NCI-H2171 (cell line): ENCODE measurements around the gene SOX8.
"Not testable (repeated sequence)": the region's sequence is repeated elsewhere in the genome, so short reads cannot be mapped to it uniquely, and the experiment has no call there.

Source experiments
- DNase-seq: peaks from one replicate; lab custom pipeline; 2025; lab: John Stamatoyannopoulos, UW

SOX8 gene

GRCh38 chr16:1008085-1008484, 26.5 kb downstream of the SOX8 start:
- no peak for DNase-seq

GRCh38 chr16:1009358-1010150, 28.0 kb downstream of the SOX8 start:
- DNase-seq = no peak

DNA sequence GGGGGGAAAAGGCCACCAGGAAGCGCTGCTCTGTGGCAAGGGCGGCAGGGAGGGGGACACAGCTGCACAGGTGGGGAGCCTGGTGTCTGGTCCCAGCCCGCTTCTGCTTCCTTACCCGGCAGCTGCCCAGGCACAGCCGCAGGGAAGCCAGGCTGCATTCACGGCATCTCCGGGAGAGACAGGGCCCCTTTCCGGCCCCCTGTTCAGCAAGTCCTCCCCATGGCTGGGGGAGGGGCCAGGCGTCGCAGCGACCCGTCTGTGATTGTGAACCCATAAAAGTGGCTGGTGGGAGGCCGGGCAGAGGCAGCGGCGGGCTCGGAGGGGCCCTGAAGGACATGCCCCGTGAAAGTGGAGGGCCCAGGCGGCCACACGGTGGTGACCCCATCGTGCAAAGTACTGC, 28.7 kb downstream of the SOX8 start:
- DNase-seq = no peak

DNA sequence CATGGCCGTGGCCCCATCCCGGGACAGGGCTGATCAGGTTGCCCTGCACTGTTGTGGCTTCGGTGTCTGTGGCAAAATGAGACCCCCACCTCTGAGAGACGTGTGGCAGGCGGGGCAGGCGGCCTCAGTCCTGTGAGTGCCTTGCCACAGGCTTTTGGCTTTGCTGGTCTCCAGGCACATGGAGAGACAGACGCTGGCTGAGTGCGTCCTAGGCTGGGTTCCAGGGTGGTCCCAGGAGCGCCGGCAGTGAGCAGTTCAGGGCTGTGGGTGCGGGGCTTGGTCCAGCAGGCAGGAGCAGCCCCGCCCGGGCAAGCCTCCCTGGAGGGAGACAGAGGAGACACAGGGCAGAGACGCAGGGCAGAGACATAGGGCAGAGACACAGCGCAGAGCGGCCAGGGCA, 29.2 kb downstream of the SOX8 start:
- no peak for DNase-seq

DNA sequence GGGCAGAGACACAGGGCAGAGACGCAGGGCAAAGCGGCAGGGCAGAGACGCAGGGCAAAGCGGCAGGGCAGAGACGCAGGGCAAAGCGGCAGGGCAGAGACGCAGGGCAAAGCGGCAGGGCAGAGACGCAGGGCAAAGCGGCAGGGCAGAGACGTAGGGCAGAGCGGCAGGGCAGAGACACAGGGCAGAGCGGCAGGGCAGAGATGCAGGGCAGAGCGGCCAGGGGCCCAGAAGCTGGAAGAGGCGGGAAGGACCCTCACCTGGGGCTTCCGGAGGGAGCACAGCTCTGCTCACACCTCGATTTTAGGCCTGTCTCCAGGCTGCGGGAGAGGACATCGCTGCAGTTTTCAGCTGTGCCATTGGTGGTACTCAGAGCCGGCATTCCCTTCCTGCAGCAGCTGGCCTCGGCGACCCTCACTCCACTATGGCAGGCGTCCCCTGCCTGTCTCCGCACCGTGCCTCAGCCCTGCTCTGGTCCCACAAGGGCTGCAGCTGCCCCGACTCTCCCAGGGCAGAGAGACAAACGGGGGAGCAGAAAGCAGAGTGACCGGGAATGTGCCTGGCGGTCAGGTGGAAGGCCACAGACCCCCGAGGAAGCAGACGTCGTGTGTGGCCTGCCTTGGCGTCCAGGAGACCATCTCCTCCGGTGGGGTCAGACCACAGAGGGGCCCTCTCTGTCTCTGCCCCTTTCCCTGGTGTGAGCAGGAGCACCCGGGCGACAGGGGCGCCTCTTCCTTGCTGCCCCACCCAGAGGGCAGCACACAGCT, 29.9 kb downstream of the SOX8 start:
- no peak for DNase-seq

GRCh38 chr16:1012135-1012534, 30.6 kb downstream of the SOX8 start:
- DNase-seq = no peak

- no peak for DNase-seq
Observed at GRCh38 chr16:1012722-1013592, 31.4 kb downstream of the SOX8 start.

DNA sequence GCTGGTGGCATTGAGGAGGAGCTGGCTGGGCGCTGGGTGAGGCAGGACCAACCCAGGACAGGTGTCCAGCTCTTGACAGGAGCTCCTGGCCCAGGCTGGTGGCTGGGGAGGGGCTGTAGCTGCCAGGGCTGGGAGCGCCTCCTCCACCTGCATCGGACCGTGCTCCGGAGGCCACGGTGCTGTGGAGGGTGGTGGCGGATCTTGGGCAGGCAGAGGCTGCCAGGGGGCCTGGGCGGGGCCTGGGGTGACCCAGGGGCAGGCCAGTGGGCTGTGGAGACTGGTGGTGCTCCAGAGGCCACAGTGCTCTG, 32.0 kb downstream of the SOX8 start:
- DNase-seq = no peak

DNA sequence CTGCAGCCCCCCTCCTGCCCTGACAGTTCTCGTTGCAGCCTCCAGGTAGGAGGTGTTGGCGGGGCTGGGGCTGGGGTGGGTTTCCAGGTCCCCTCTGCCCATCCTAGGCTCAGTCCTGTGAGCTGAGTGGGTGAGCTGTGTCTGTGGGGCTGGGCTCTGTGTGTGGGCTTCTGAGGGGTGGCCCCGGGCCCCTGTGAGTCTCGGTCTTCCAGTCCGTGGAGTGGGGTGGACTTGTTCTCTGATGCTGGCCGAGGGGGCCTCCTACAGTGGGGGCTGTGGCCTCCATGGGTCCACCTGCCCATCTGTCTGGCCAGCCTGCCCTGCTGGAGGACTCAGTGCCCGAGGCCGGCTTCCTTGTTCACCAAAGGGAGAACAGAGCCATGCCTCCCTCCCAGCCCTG, 32.7 kb downstream of the SOX8 start:
- no peak for DNase-seq

DNA sequence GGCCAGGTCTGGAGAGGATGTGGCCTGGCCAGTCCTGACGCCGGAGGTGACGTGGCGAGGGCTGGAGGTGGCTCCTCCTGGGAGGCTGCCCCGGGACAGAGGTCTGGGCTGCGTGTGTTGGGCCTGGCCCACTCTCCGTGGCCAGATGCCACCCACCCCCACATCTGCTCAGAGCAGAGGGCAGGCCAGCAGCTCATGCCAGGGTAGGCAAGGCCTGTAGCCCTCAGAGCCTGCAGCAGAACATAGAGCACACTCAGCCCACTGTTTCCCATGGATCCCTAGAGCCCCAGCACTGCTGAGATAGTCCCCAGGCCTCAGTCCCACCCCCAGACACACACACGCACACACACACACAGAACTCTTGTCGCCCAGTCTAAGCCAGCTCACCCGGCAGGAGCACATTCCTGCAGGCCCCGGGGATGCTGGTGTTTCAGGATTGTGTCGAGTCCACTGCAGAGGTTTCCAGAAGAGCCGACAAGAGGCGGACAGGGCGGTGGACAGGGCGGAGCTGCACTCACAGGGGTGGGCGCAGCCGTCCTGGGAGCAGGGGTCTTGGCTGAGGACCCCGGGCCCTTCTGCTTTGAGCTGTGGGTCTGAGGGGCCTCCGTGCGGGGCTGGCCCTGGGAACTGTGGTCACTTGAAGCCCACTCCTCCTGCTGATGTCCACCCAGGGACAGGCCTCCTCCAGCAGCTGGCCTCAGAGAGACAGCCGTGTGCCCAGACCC, 33.4 kb downstream of the SOX8 start:
- no peak for DNase-seq

DNA sequence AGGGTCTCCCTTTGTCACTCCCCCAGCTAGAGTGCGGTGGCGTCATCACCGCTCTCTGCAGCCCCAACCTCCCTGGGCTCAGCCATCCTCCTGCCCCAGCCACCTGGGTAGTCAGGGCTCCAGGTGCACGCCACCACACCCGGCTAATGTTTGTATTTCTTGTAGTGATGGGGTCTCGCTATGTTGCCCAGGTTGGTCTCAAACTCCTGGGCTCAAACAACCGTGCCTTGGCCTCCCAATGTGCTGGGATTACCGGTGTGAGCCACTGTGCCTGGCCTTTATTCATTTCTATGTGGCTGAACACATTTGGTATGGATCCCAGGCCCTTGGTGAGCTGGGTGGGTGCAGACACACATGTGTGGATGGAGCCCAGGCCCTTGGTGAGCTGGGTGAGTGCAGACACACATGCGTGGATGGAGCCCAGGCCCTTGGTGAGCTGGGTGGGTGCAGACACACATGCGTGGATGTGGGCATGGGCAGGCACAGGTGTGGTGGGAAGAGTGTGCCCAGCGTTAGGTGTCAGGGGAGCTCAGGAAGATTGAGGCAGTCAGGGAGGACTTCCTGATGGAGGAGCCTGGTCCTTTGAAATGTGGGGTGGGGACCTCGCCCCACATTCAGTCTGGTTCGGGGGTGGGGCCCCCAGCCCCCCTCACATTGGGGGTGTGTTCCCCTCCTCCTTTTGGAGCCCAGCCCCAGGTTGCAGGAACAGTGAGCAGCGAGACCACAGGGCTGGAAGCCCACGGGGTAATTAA, 37.1 kb downstream of the SOX8 start:
- DNase-seq = no peak

DNA sequence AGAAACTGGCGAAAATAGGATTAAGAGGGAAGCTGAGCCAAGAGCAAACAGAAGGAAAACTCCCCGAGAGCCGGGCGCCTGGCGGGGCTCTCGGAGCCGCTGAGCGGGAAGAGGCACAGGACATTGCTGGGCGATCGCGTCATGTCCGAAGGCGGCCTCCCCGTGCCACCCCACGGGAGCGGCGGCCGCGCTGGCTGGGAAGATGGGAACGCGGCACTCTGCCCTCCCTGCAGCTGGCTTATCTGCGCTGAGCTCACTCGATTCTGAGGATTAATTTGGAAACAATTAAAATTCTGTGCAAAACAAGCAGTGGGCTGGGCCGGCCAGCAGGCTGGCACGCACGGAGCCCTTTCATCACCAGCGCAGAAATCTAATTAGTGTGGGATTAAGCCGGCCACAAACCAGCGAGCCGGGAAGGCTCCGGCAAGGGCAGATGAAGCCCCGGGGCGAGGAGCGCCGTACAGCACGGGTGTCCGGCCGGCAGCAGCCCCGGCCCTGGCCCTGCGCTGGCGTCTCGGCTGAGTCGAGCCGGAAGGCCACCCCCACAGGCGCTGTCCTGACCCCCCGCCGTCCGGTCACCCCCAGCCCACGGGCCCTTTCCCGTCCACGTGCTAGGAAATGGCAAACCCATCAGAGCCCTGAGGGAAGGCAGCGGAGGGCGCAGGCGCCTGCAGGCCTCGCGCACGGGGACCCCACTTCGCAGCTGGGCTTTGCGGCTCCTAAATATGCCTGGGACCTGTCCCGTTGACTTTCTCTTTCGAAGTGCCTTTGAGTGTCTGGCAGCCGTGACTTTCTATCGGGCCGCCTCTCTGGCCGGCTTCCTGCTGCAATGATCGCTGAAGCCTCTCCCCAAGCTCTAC, 37.9 kb downstream of the SOX8 start:
- no peak for DNase-seq

GRCh38 chr16:1020091-1020399, 38.5 kb downstream of the SOX8 start:
- DNase-seq = no peak

- no peak for DNase-seq
Observed at GRCh38 chr16:1020591-1020990, 39.0 kb downstream of the SOX8 start.

DNA sequence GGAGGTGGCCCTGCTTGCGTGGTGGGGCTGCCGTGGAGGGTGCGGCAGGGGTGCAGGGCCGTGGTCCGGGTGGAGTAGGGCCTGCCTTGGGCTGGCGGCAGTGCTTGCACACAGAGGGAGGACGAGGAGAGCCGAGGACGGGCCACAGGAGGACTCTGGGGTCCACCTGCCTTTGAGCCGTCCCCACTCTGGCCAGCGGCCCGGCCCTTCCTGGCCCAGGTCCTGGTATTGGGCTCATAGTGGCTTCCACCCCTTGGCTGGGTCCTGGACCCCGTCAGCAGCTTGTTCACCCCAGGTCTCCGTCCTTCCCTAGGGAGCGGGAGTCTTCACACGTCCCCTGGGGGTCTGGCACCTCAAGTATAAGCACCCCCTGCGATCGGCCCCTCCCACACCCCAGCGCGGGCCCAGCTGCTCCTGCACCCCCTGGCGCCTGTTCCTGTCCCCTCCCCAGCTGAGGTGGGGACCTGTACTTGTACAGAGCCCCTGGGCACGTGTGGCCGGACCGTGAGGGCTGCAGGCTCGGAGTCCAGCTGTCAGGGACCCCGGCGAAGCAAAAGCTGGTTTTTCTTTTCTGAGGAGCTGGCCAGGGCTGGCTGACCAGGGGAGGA, 40.1 kb downstream of the SOX8 start:
- no peak for DNase-seq

- no peak for DNase-seq
Observed at GRCh38 chr16:1022466-1022865, 40.9 kb downstream of the SOX8 start.

GRCh38 chr16:1024138-1024537, 42.6 kb downstream of the SOX8 start:
- no peak for DNase-seq

GRCh38 chr16:1025183-1025809, 43.7 kb downstream of the SOX8 start:
- DNase-seq = not testable (repeated sequence)

DNA sequence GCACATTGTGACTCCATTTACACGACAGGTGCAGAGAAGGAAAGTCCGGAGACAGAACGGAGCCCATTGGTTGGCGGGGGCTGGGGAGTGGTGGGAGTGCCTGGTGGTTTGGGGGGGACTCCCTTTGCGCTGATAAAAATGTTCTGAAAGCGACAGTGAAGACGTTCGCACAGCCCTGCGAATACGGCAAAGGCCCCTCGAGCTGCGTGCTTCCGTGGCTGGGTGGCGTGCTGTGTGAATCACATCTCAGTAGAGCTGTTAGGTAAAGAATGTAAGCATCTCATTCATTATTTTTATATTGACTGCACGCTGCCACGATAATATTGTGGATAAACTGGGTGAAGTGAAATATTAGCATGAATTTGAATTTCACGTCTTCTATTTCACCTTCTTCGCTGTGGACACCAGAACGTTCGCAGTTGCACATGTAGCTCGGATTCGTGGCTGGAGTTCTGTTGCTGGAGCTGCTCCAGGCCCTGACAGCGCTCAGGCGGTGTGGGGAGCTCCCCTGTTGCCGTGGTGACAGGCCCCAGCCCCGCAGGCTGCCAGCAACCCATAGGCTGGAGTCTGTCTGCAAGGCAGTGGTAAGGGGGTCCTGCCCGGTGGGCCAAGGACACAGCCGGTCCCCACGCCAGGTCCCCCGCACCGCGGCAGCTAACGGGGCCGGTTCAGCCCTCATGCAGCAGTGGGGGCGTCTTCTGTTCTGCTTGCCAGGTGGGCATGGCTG, 44.6 kb downstream of the SOX8 start:
- DNase-seq = no peak
